Stimulated activated CD4-positive, alpha-beta T cell treated with anti-CD3 and anti-CD28 coated beads, Interleukin-2, amount 100 ng/mL, for 4 hours (primary cell): ENCODE measurements around the gene TMCO4.

Source experiments
- DNase-seq: peaks from one replicate; pipeline ENCODE4 v3.0.0-alpha.2; 2020; ENCODE audit warnings: low read depth

Gene TMCO4

GRCh38 chr1:19712928-19713327 is 86.8 kb downstream of the TMCO4 start:
- no peak for DNase-seq

DNA sequence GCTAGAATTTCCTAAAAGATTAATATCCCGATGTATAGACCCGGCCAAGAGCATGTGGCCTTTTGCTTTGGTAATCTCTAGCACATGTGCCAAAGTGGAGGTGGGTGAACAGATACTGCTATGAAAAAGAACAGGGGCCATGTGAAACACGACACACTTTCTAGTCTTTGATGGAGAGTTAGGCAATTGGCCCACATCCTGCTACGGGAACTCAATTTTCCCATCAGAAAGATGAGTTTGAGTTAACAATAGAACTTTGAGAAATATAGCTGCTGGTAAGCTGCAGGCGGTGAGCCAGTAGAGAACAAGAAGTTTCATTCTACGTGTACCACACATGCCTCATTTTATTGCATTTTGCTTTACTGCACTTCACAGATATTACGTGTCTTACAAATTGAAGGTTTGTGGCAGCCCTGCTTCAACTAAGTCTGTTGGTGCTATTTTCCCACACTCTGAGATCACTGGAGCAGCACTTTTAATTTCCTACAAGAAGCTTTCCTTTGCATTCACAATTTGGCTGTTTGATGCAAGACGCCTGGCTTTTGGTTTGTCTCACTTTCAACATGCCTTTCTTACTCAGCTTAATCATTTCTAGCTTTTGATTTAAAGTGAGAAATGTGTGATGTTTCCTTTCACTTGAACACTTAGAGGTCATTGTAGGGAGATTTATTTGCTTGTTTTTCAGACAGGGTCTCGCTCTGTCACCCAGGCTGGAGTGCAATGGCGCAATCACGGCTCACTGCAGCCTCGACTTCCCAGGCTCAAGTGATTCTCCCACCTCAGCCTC is 88.7 kb downstream of the TMCO4 start:
- DNase-seq = no peak

DNA sequence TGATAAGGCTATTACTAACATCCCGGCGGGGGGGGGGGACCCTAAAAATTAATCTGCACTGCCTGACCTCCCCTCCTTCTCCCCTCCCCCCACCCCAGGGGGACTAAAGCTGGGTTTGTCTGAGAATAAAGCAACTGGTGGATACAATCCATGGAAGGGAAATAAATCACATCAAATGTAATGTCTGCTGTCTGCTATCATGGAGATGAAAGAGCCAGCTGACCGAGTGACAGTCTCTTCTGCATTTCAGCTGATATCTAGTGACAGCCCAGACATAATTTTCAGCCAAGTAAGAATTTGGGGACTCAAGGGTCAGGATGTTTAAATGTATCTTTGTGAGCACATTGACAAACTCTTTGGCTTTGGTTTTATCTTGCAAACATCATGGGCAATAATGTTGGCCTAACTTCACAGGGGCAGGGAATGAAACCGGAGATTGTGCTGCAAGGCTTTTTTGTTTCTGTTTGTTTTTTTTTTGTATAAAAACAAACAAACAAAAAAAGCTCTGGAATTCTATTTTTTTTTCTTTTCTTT is 90.4 kb downstream of the TMCO4 start:
- DNase-seq = no peak

DNA sequence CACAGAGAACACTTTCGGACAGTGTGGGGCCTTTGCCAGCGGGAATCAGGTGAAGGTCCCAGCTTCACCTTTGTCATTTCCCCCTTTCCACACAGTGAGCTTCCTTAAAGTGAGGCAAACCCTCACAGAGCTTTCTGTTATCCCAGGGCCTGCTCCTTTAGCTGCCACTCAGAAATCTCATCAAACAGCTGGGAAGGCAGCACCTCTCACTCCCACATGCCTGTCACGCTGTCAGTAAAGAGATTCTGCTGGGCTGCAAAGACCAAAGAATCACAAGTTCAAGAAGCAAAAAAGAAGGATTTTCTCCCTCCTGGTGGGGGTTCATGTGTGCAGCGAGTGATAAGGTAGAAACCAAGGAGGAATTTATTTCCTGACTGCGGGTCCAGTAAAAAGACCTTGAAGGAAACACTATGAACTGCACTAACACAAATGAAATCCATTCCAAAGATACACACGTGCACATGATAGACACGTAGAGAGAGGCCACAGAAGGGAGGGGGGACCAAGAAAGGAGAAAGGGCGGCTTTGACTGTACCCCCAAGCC is 91.1 kb downstream of the TMCO4 start:
- DNase-seq = no peak

GRCh38 chr1:19706136-19706535 is 93.6 kb downstream of the TMCO4 start:
- no peak for DNase-seq

DNA sequence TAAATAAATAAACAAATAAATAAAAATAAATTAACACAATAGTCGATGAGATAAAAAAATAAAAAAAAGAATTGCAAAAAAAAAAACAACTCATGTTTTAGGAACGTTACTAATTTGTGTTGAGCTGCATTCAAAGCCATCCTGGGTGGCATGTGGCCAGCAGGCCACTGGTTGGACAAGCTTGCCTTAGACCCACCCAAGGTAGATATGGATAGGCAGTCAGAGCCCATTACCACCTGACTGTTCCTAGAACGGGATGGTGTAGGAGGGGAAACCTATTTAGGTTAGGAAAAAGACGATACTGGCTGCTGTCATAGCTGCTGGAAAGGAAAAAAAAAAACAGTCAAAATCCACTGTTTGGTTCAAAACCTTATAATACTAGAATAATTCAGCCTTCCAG is 94.3 kb downstream of the TMCO4 start:
- DNase-seq = no peak

GRCh38 chr1:19704247-19705113 is 95.2 kb downstream of the TMCO4 start:
- DNase-seq = peak; percentile 34

GRCh38 chr1:19703280-19703679 is 96.4 kb downstream of the TMCO4 start:
- no peak for DNase-seq

DNA sequence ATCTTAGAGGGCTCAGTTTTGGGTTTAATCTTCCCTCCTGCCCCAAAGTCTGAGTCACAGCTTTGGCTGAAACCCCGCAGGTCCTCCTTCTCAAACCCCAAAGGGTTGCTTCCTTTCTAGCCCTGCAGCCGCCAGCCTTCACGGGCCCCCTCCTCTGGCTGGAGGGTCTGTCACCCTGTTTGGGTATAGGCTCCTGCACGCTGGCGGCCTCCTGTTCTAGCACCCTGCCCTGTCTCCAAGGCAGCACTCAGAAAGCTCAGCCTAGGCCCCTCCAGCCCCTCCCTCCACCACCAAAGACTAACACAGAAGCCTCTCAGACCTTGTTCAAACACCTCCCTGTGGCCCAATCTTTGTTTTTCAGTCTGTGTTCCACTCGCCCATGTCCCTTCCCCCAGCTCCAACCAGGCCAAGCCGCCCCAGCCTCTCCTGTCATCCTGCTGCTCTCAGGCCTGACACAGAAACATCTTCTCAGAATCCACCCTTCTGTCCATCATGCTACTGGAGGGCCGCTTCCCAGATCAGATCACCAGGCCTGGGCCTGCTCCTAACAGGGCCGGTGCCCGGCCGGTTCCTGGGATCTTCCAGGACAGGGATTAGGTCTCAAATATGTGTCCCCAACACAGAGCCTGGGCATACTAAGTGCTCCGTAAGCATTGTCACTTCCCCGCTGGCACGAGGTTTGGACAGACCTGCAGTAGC is 99.5 kb downstream of the TMCO4 start:
- no peak for DNase-seq

DNA sequence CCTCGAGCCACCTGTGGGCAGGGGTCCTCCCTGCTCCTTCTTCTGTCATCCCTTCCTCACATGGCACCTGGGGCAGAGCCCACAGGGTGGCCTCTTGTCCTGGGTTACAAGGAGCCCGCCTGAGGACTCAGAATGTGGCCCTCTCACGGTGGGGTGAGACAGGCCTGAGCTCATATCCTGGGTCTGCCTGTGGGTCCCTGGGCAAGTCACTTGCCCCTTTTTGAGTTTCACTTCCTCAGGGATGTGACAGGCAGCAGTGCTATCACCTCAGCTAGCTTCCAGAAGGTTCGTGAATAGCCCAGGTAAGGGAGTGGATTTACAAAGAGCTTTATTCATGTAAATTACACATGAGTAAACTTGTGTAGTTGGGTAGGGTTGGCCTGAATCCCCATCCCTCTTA is 101.5 kb downstream of the TMCO4 start:
- no peak for DNase-seq

DNA sequence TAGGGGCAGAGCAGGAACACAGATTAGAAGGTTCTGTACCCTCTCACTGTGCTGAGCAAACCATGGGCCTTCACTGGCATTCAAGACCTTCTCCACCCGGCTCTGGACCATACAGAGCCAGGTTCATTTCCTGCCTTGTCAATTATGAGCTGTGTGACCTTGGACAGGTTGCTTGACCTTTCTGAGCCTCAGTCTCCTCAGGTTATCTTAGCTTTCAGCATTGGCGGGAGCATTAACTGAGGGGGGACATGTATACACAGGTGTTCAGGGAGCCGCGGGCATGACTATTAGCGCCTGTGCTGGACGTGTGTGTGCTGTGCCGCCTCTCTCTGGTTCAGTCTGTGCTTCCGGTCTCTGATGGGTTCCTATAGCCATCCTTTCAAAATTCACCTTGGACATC is 102.9 kb downstream of the TMCO4 start:
- no peak for DNase-seq

DNA sequence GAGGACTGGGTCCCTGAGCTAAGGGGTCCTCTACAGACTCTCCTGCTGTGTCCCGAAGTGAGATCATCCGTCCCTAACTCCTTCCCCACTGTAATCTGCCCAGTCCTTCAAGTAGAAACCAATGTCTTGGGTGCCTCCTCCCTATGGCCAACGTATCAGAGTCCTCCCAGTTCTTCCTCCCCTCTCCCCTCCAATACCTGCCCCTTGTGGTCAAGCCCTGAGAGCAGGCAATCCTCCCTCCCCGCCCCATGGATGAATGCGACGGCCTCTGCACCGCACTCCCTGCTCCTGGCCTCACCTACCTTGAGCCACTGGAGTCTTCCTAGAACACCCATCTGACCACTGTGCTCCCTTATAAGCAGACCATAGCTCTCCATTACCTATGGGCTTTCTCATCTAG is 103.9 kb downstream of the TMCO4 start:
- DNase-seq = no peak

DNA sequence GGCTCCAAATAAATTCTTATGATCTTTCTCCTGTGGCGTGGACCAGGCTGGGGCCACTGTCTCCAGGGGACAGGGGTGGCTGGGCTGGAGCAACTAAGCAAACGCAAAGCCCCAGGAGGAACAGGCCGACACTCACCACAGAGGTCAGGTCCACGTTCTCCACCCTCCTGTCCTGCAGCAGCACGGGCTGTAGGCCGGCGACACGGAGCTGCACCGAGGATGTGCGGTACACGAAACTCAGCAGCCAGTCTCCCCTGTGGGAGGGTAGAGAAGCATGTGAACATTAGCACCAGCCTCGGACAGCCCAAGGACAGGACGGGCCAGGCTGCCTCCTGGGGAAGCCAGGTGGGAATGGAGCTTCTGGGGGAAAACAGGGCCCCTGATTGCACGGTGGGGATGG is 105.4 kb downstream of the TMCO4 start:
- DNase-seq = no peak

GRCh38 chr1:19690342-19690741 is 109.4 kb downstream of the TMCO4 start:
- DNase-seq = no peak

DNA sequence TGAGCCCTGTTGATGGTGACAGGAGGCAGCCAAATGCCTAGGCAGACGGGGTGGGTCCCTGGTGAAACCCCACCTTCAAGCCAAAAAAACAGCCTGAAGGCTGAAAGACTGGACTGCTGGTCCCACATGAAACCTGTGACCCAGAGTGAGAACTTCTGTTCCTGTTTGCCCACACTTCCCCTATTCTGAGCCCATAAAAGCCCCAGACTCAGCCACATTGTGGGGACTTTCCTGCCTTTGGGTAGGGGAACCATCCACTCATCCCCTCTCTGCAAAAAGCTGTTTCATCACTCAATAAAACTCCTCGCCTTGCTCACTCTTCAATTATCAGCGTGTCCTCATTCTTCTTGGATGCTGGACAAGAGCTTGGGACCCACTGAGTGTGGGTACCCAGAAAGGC is 109.9 kb downstream of the TMCO4 start:
- no peak for DNase-seq

GRCh38 chr1:19689085-19689757 is 110.5 kb downstream of the TMCO4 start:
- no peak for DNase-seq

GRCh38 chr1:19688041-19688842 is 111.5 kb downstream of the TMCO4 start:
- DNase-seq = no peak

- no peak for DNase-seq
Measured at GRCh38 chr1:19687414-19687813, 112.3 kb downstream of the TMCO4 start.

DNA sequence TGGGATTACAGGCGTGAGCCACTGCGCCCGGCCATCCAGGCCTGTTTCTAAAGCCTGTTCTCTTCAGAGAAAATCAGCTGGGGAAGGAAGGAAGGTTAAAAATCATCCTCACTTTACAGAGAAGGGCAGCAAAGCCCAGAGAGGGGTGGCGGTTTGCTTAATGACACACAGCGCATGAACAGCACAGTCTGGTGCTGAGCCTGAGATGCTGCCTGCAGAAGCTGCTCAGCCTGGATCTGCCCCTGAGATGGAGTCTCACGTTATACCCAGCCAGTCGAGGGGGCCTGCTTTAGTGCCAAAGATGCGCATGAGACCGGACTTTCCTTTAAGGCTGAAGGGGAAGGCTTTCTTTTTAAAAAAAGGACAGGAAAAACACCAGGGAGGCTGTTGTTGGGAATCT is 113.7 kb downstream of the TMCO4 start:
- DNase-seq = no peak

GRCh38 chr1:19684677-19685076 is 115.0 kb downstream of the TMCO4 start:
- no peak for DNase-seq

- no peak for DNase-seq
Measured at GRCh38 chr1:19683351-19683750, 116.4 kb downstream of the TMCO4 start.
